Osteocyte (in vitro differentiated cells): Measurements from ENCODE around the gene SERPINI2. TPM values are rescaled to one million over a fixed set of nuclear protein-coding genes. Genes with fewer than 3 reads are reported as not detected.

ENCODE experiments used
- DNase-seq: peaks from one replicate; pipeline ENCODE4 v3.0.0; 2021; ENCODE audit warnings: mixed read lengths; ENCODE audit not compliant: unreplicated experiment; ENCODE audit errors: extremely low spot score
- H3K27ac Mint-ChIP-seq: one replicate; pipeline ENCODE4 v1.8.0; 2021; ENCODE audit warnings: mild to moderate bottlenecking, mixed read lengths; ENCODE audit not compliant: unreplicated experiment
- H3K27me3 Mint-ChIP-seq: one replicate; pipeline ENCODE4 v1.8.0; 2021; ENCODE audit warnings: mixed read lengths; ENCODE audit not compliant: unreplicated experiment
- H3K36me3 Mint-ChIP-seq: one replicate; pipeline ENCODE4 v1.8.0; 2021; ENCODE audit warnings: mixed read lengths; ENCODE audit not compliant: unreplicated experiment
- H3K4me1 Mint-ChIP-seq: one replicate; pipeline ENCODE4 v1.8.0; 2021; ENCODE audit warnings: mixed read lengths; ENCODE audit not compliant: unreplicated experiment
- H3K4me3 Mint-ChIP-seq: one replicate; pipeline ENCODE4 v1.8.0; 2021; ENCODE audit warnings: mild to moderate bottlenecking, moderate library complexity, mixed read lengths; ENCODE audit not compliant: unreplicated experiment
- H3K9me3 Mint-ChIP-seq: one replicate; pipeline ENCODE4 v1.8.0; 2021; ENCODE audit warnings: mixed read lengths; ENCODE audit not compliant: unreplicated experiment
- total RNA-seq: library from RNA; stranded (reverse); gene quantifications from 2 replicates; pipeline ENCODE4 v1.2.1, GENCODE V29; 2021
- TF ChIP-seq, protein P1 (sequence below): fragments of 200-600 bp; sonication (generic); IDR thresholded peaks from 2 replicates; pipeline ENCODE4 v1.5.0; 2021; ENCODE audit warnings: antibody characterized with exemption, mild to moderate bottlenecking, moderate library complexity

SERPINI2 gene
- total RNA-seq, 1 donor from 2014 or later, result not detected

DNA sequence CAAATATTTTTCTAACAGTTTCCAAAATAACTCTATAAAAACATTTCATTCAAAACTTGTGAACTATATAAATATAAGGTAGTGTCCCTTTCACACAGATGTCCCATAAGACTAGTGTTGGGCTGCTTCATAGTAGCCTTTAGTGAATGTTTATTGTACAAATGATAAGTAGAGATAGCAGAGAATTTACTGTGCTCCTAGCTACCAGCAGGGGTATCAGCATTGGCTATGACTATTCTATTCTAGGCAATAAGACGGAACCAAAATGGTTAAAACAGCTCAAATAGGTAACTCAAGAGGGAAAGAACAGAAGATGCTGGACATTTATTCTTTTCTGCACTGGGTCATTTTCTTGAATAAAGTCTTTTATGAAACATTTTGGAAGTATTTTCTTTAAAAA, 22.6 kb downstream of the SERPINI2 start:
- H3K4me1 Mint-ChIP-seq, result no peaks in the 10 kb centered on the region
- no peaks in the 10 kb centered on the region for H3K27me3 Mint-ChIP-seq
- H3K4me3 Mint-ChIP-seq, result no peak overlapping the region

DNA sequence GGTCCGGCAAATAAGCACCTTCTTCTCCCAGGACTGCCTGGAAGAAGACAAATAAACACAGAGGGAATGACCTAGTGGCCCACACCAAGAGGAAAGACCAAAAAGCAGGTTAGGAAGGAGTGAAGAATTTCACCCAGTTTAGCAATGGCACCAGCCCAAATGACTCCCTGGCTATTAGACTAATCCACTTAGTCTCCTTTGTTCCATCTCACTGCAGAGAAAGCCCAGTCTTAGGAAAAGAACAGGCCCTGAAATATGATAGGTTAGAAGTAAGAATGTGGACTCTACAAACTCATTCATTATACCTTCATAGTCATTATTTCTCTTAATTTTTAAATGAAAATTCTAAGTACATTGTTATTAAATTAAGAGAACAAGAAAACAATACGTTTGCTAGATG, 23.2 kb downstream of the SERPINI2 start:
- no peak for DNase-seq
- no peak overlapping the region for H3K4me3 Mint-ChIP-seq
- no peaks in the 10 kb centered on the region for H3K27me3 Mint-ChIP-seq
- TF ChIP-seq, protein P1, sequence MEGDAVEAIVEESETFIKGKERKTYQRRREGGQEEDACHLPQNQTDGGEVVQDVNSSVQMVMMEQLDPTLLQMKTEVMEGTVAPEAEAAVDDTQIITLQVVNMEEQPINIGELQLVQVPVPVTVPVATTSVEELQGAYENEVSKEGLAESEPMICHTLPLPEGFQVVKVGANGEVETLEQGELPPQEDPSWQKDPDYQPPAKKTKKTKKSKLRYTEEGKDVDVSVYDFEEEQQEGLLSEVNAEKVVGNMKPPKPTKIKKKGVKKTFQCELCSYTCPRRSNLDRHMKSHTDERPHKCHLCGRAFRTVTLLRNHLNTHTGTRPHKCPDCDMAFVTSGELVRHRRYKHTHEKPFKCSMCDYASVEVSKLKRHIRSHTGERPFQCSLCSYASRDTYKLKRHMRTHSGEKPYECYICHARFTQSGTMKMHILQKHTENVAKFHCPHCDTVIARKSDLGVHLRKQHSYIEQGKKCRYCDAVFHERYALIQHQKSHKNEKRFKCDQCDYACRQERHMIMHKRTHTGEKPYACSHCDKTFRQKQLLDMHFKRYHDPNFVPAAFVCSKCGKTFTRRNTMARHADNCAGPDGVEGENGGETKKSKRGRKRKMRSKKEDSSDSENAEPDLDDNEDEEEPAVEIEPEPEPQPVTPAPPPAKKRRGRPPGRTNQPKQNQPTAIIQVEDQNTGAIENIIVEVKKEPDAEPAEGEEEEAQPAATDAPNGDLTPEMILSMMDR, result no peak
- no peaks in the 10 kb centered on the region for H3K9me3 Mint-ChIP-seq
- H3K27ac Mint-ChIP-seq, result no peak overlapping the region
- no peaks in the 10 kb centered on the region for H3K36me3 Mint-ChIP-seq
- no peaks in the 10 kb centered on the region for H3K4me1 Mint-ChIP-seq

More for the DNA sequence above, 22.6 kb downstream of the SERPINI2 start:
- Mint-ChIP-seq H3K36me3 (no peaks in the 10 kb centered on the region), H3K9me3 (no peaks in the 10 kb centered on the region), H3K27ac (no peak overlapping the region)
- DNase-seq, result no peak
- TF ChIP-seq, protein P1, result no peak

DNA sequence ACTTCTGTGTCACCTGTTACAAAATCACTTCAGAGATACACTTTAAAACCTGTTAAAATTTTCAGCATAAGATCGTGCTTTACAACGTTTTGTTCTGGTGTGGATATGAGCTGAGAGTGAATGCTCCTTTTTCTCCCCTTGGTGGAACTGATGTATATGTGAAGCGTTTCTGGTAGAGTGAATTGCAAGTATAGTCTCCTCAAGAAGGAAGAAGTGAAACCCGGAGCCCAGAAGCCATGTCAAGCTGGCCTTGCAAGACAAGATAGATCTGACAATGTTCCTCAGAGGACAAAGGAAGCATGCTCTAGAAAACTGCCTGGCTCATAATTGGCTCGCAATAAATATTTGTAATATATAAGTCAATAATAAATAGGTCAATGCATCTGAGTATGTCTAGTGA, 23.6 kb downstream of the SERPINI2 start:
- no peak overlapping the region for H3K27ac Mint-ChIP-seq
- TF ChIP-seq, protein P1, result no peak
- H3K9me3 Mint-ChIP-seq, result no peaks in the 10 kb centered on the region
- no peaks in the 10 kb centered on the region for H3K36me3 Mint-ChIP-seq
- no peak overlapping the region for H3K4me3 Mint-ChIP-seq
- H3K4me1 Mint-ChIP-seq, result no peaks in the 10 kb centered on the region
- H3K27me3 Mint-ChIP-seq, result no peaks in the 10 kb centered on the region
- DNase-seq, result no peak

DNA sequence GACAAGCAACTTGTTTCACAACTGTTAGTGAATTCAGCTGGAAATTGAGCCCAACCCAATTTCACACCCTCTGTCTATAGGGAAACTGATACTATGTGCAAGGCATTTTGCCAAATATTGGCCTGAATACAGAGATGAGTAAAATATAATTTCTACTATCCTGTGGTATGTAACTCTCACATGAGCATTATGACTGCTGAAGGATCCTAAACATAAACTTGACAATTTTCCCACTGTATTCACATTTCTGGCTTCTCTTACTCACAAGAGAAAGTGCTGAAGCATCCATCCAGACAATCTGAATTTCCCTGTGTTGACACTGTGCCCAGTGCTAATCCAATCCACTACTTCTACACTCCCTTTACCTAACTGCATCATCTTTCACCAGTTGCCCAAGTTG, 28.4 kb downstream of the SERPINI2 start:
- no peak overlapping the region for H3K27ac Mint-ChIP-seq
- H3K4me3 Mint-ChIP-seq, result no peak overlapping the region
- TF ChIP-seq, protein P1, result no peak
- DNase-seq, result no peak
- no peaks in the 10 kb centered on the region for H3K4me1 Mint-ChIP-seq
- H3K27me3 Mint-ChIP-seq, result no peaks in the 10 kb centered on the region
- H3K9me3 Mint-ChIP-seq, result no peaks in the 10 kb centered on the region
- no peaks in the 10 kb centered on the region for H3K36me3 Mint-ChIP-seq

DNA sequence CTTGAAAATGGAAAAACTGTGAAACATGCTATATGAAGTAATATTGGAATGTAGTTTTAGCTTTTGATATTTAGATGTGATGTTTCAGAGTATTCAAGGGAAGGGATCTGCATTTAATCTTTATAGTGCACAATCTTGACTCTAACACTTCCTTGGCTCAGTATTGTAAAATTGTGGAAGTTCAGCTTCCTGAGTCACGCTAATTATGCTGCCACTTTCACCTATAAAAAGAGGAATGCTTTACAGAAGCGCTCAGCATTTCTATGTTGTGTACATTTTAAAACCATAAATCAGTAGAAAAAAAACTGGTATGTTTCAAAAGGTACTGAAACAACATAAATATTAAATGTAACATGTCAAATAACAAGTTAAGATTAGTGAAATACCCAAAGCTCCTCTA, 32.6 kb downstream of the SERPINI2 start:
- H3K4me3 Mint-ChIP-seq, result no peak overlapping the region
- no peaks in the 10 kb centered on the region for H3K9me3 Mint-ChIP-seq
- H3K4me1 Mint-ChIP-seq, result no peaks in the 10 kb centered on the region
- no peaks in the 10 kb centered on the region for H3K27me3 Mint-ChIP-seq
- no peak overlapping the region for H3K27ac Mint-ChIP-seq
- DNase-seq, result no peak
- H3K36me3 Mint-ChIP-seq, result no peaks in the 10 kb centered on the region
- TF ChIP-seq, protein P1, result no peak
